GM12864 (cell line): Measurements from ENCODE around the gene KRTAP10-1.

Experiments
- DNase-seq: peaks from one replicate; pipeline ENCODE4 v3.0.0-alpha.2; 2011; ENCODE audit warnings: low read depth
- H3K4me3 ChIP-seq: 2 replicates; pipeline ENCODE4 v1.5.1; 2011; ENCODE audit warnings: mild to moderate bottlenecking, low read depth, low read length, control low read depth
- CTCF ChIP-seq: IDR thresholded peaks from 2 replicates; pipeline ENCODE4 v1.5.1; 2011; ENCODE audit warnings: low read depth, mild to moderate bottlenecking, moderate library complexity, low read length, control low read depth, inconsistent platforms; ENCODE audit errors: missing control alignments

Gene KRTAP10-1

DNA sequence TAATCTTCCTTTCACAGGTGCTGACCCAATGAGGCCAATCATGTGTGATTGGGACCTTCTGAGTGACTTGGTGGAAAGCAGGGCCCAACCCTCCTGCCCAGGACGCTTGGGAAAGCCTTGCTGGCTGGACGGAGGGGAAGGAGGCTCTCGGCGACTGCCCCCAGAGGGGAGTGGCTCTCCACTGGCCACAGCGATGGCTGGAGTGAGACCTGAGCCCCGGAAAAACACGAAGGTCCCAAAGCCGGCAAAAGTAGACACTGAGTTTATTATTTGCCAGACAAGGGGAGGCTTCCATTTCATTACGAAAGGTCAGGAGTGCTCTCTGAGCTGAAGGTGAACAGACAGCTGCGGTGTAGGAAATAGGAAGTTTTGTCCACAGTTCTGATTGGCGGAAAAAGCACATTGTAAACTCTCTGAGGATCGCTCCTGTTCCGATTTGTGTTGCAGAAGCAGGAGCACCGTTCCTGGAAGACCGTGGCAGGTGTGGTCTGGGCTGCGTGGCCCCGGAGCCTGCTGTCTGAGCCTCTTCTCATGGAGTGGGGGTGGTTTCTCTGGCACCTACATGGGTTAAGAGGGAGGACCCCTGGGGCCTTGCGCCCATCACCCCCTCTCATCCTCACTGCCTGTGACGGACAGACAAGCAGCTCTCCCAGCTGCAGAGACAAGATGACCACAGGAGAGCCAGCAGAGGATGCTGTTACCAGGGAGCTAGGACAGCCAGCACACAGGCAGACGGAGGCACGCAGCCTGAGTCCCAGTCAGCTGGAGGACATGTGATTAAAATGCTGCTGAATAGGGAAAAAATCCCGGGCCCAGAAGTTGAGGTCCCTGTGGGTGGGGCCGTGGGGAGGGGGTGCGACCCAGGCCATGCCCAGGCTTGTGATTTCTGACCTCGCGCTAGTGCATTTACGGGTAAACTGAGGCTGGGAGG, 41.5 kb downstream of the KRTAP10-1 start:
- no peak overlapping the region for H3K4me3 ChIP-seq
- no peak for TF ChIP-seq CTCF
- no peak for DNase-seq

GRCh38 chr21:44497703-44498126, 42.3 kb downstream of the KRTAP10-1 start:
- H3K4me3 ChIP-seq: no peak overlapping the region
- DNase-seq: no peak
- TF ChIP-seq CTCF: no peak

DNA sequence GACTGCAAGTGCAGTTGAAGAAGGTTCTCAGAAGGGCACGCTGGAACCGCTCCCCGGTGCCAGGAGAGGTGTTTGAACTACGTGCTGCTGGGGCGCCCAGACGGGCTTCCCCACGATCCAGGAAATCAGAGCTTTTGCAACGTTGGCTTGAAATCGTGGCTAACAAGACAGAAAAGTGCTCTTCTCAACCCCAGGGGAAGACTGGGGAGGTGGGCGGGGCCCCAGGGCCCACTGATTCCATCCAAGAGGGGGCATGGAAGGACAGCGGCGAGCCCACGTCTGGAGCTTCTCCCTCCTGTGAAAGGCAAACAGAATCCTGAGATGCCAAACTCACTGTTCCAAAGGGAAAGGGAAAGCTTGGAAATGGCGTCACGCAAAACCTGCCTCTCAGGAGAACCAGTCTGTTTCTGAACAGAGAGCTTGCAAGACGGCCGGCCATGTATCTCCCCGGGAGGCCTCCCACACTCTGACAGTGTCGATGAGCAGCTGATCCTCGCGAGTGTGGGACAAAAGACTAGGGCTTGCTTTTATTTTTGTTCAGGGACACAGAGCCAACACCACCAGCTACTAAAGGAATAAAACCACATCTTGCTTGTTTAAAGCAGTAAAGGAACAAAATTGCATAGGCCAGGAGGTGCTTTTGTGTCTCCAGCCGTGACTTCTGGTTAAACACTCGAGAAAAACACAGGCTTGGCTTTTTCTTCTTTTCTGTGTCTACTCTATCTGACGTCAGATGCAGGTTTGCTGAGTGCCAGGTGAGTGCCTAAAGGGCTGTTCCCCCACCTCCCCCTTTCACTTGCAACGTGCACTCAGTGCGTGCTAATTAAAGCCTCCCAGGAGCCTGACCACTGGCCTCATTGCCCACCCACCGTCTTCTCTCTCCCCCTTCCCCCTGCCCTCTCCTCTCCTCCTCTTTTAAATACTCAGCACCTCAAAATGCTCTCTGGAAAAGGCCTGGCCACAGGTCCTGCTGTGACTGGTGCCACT, 43.1 kb downstream of the KRTAP10-1 start:
- DNase-seq: no peak
- no peak for TF ChIP-seq CTCF

GRCh38 chr21:44495611-44496563, 44.1 kb downstream of the KRTAP10-1 start:
- no peak for DNase-seq
- no peak overlapping the region for H3K4me3 ChIP-seq
- TF ChIP-seq CTCF: no peak

More for the DNA sequence above, 43.1 kb downstream of the KRTAP10-1 start:
- no peak overlapping the region for H3K4me3 ChIP-seq

- no peak for DNase-seq
- no peak overlapping the region for H3K4me3 ChIP-seq
- no peak for TF ChIP-seq CTCF
Observed at GRCh38 chr21:44494956-44495355, 45.0 kb downstream of the KRTAP10-1 start.

GRCh38 chr21:44494418-44494817, 45.6 kb downstream of the KRTAP10-1 start:
- no peak overlapping the region for H3K4me3 ChIP-seq
- no peak for TF ChIP-seq CTCF
- DNase-seq: no peak
